ENCODE measurements around the gene CEACAM7. TPM values are rescaled to one million over a fixed set of nuclear protein-coding genes. Genes with fewer than 3 reads are reported as not detected.

The CEACAM7 gene
- total and polyA plus RNA-seq, 2 donors from 2014 or later: 0.16 TPM; not detected in 1

DNA sequence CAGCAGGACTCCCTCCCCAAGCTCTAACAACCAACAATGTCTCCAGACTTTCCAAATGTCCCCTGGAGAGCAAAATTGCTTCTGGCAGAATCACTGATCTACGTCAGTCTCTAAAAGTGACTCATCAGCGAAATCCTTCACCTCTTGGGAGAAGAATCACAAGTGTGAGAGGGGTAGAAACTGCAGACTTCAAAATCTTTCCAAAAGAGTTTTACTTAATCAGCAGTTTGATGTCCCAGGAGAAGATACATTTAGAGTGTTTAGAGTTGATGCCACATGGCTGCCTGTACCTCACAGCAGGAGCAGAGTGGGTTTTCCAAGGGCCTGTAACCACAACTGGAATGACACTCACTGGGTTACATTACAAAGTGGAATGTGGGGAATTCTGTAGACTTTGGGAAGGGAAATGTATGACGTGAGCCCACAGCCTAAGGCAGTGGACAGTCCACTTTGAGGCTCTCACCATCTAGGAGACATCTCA, 14.1 kb upstream of the CEACAM7 start:
- Histone ChIP-seq H3K27me3 (ENCODE audit: control insufficient read depth, insufficient read depth, low read length) (no peaks in the 10 kb centered on the region), H3K36me3 (ENCODE audit: control insufficient read depth in 2 of 3, insufficient read depth in 3 of 3, low read length in 3 of 3) (no peaks in the 10 kb centered on the region), H3K27ac (ENCODE audit: low read depth in 2 of 2, low read length in 2 of 2) (no peak overlapping the region), H3K4me1 (ENCODE audit: control insufficient read depth in 2 of 3, insufficient read depth in 2 of 3, low read depth in 1 of 3, low read length in 3 of 3) (no peaks in the 10 kb centered on the region), H3K9me3 (ENCODE audit: control insufficient read depth in 2 of 3, insufficient read depth in 1 of 3, low read length in 3 of 3) (no peaks in the 10 kb centered on the region), H3K9ac (ENCODE audit: low read length in 3 of 3) (no peak overlapping the region), H3K4me3 (ENCODE audit: low read length in 3 of 3) (no peak overlapping the region)
- intact Hi-C loops (cut with DNase I): no loop called here
- DNase-seq (no peak), FAIRE-seq (no peak)
- TF ChIP-seq, protein P1, sequence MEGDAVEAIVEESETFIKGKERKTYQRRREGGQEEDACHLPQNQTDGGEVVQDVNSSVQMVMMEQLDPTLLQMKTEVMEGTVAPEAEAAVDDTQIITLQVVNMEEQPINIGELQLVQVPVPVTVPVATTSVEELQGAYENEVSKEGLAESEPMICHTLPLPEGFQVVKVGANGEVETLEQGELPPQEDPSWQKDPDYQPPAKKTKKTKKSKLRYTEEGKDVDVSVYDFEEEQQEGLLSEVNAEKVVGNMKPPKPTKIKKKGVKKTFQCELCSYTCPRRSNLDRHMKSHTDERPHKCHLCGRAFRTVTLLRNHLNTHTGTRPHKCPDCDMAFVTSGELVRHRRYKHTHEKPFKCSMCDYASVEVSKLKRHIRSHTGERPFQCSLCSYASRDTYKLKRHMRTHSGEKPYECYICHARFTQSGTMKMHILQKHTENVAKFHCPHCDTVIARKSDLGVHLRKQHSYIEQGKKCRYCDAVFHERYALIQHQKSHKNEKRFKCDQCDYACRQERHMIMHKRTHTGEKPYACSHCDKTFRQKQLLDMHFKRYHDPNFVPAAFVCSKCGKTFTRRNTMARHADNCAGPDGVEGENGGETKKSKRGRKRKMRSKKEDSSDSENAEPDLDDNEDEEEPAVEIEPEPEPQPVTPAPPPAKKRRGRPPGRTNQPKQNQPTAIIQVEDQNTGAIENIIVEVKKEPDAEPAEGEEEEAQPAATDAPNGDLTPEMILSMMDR (IDR thresholded peaks at IDR 0.05; ENCODE audit: borderline replicate concordance, extremely low read depth, insufficient read depth): no peak

GRCh38 chr19:41701401-41702075, 13.5 kb upstream of the CEACAM7 start:
- intact Hi-C loops (cut with DNase I): no loop called here
- no peak for FAIRE-seq
- H3K9me3 ChIP-seq (ENCODE audit: control insufficient read depth in 2 of 3, insufficient read depth in 1 of 3, low read length in 3 of 3): no peaks in the 10 kb centered on the region
- DNase-seq: no peak
- H3K4me3 ChIP-seq (ENCODE audit: low read length in 3 of 3): no peak overlapping the region
- no peaks in the 10 kb centered on the region for H3K27me3 ChIP-seq (ENCODE audit: control insufficient read depth, insufficient read depth, low read length)
- no peak overlapping the region for H3K9ac ChIP-seq (ENCODE audit: low read length in 3 of 3)
- H3K36me3 ChIP-seq (ENCODE audit: control insufficient read depth in 2 of 3, insufficient read depth in 3 of 3, low read length in 3 of 3): no peaks in the 10 kb centered on the region
- TF ChIP-seq, protein P1 (IDR thresholded peaks at IDR 0.05; ENCODE audit: borderline replicate concordance, extremely low read depth, insufficient read depth): no peak
- H3K27ac ChIP-seq (ENCODE audit: low read depth in 2 of 2, low read length in 2 of 2): no peak overlapping the region
- H3K4me1 ChIP-seq (ENCODE audit: control insufficient read depth in 2 of 3, insufficient read depth in 2 of 3, low read depth in 1 of 3, low read length in 3 of 3): no peaks in the 10 kb centered on the region

GRCh38 chr19:41700381-41701195, 12.5 kb upstream of the CEACAM7 start:
- no peak overlapping the region for H3K4me3 ChIP-seq (ENCODE audit: low read length in 3 of 3)
- DNase-seq (peak in 1 of 5 donors; percentile 58), FAIRE-seq (no peak)
- H3K27me3 ChIP-seq (ENCODE audit: control insufficient read depth, insufficient read depth, low read length): no peaks in the 10 kb centered on the region
- no peaks in the 10 kb centered on the region for H3K9me3 ChIP-seq (ENCODE audit: control insufficient read depth in 2 of 3, insufficient read depth in 1 of 3, low read length in 3 of 3)
- no peak overlapping the region for H3K27ac ChIP-seq (ENCODE audit: low read depth in 2 of 2, low read length in 2 of 2)
- TF ChIP-seq, protein P1 (IDR thresholded peaks at IDR 0.05; ENCODE audit: borderline replicate concordance, extremely low read depth, insufficient read depth): no peak
- no peak overlapping the region for H3K9ac ChIP-seq (ENCODE audit: low read length in 3 of 3)
- intact Hi-C loops (cut with DNase I): no loop called here
- H3K4me1 ChIP-seq (ENCODE audit: control insufficient read depth in 2 of 3, insufficient read depth in 2 of 3, low read depth in 1 of 3, low read length in 3 of 3): no peaks in the 10 kb centered on the region
- H3K36me3 ChIP-seq (ENCODE audit: control insufficient read depth in 2 of 3, insufficient read depth in 3 of 3, low read length in 3 of 3): no peaks in the 10 kb centered on the region
